ENCODE data around the gene TAOK3. TPM values are rescaled to one million over a fixed set of nuclear protein-coding genes. Genes with fewer than 3 reads are reported as not detected.
"Not testable (repeated sequence)": the region's sequence is repeated elsewhere in the genome, so short reads cannot be mapped to it uniquely, and the experiment has no call there.

TAOK3 gene
- total RNA-seq: 100 to 1,000 TPM; 106 to 107 TPM

DNA sequence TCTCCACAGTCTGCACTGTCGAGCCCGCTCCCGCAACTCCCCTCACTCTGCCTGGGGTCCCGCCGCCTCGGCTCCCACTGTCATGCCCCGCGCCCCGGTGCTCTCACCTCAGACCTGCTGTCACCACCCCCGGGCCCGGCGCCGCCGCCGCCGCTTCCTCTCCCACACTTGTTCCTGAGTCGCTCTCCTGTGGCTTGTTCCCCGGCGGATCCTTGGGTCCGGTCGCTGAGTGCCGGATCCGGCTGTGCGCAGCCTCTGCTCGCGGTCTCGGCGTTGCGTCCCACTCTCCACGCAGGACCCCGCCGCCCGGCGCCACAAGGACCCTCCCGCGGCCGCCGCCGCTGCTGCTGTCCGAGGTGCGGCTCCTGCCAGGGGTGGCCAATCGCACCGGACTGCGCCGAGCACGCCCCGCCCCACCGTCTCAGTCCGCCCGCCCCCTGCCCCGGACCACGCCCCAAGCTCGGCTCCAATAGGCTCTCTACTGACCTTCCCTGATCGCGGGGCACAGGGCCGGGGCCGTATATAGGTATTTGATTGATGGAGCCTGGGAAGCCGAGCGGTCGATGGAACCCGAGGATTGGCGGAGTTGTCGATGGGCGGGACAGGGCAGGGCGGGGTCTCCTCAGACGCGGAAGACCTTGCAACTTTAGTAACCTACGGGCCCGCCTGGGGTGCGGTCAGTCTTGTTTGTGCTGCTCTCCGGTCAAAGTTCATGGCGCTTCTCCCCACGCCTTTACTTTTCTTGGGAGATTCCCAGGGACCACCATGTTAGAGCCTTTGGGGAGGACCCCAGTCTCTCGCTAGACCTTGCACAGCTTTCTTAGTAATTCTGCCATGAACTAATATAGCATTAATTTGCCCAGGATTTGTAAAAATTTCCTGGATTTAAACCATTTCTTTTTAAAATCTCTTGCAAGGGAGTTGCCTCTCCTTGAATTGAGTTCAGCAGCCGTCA lies at the start of gene TAOK3:
TAOK3 (minus strand) TSS at position 367 of the 955 bp plus-strand sequence. CDS start 117,340 bp downstream, outside the sequence.
- H3K27ac Mint-ChIP-seq: peak within 1 kb of the TSS; percentile 85 to 92
- peak within 1 kb of the TSS; percentile 97 for H3K4me3 Mint-ChIP-seq
- ATAC-seq (peak; percentile 97 to 98), DNase-seq (ENCODE audit: low spot score) (peak; percentile 97)
- H3K4me1 Mint-ChIP-seq (ENCODE audit: low read depth in 2 of 2): peaks cover 21 to 45% of the 10 kb centered on the region in 2 donors
- no peaks in the 10 kb centered on the region for H3K9me3 Mint-ChIP-seq
- no peaks in the 10 kb centered on the region for H3K36me3 Mint-ChIP-seq
- no peaks in the 10 kb centered on the region for H3K27me3 Mint-ChIP-seq

- Mint-ChIP-seq H3K27ac (no peak overlapping the region), H3K4me3 (no peak overlapping the region), H3K9me3 (no peaks in the 10 kb centered on the region), H3K36me3 (peaks cover 10% of the 10 kb centered on the region), H3K27me3 (no peaks in the 10 kb centered on the region), H3K4me1 (ENCODE audit: low read depth in 2 of 2) (peaks cover 3 to 5% of the 10 kb centered on the region in 2 donors)
- DNase-seq (ENCODE audit: low spot score) (no peak), ATAC-seq (no peak)
Observed at GRCh38 chr12:118420673-118421072, 48.0 kb upstream of the TAOK3 start.

DNA sequence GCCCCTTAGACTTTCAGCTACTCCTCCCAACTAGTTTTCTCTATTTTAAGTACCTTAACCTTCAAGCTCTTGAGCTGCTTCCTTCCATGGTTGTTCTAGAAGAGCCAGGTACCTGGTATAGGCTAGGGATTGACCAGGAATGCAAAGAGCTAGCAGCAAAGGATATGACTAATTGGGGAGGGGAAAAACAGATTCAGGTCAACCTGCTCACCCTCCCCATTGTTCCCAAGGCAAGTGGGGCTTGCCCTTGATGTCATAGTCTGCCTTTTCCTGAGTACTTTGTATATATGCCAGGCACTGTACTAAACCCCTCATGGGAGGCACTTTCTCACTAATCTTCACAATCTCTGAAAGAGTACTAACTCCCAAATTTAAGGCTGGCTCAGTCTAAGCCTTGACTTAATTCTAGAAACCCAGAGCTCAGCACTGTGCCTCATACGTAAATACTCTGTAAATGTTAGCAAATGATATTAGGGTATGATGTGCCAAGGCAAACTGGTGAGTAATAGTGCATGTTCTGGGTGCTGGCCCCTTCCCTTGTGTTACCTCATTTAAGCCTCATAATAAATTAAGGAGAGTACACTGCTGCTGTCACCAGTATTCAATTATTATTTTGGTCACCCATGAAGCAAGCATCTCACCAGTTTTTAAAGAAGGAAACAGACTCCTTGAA lies 45.8 kb upstream of the TAOK3 start:
- Mint-ChIP-seq H3K36me3 (peaks cover 23% of the 10 kb centered on the region), H3K4me3 (no peak overlapping the region), H3K27me3 (no peaks in the 10 kb centered on the region), H3K27ac (no peak overlapping the region), H3K9me3 (no peaks in the 10 kb centered on the region), H3K4me1 (ENCODE audit: low read depth in 2 of 2) (peaks cover 3 to 5% of the 10 kb centered on the region in 2 donors)
- ATAC-seq (no peak), DNase-seq (ENCODE audit: low spot score) (no peak)

DNA sequence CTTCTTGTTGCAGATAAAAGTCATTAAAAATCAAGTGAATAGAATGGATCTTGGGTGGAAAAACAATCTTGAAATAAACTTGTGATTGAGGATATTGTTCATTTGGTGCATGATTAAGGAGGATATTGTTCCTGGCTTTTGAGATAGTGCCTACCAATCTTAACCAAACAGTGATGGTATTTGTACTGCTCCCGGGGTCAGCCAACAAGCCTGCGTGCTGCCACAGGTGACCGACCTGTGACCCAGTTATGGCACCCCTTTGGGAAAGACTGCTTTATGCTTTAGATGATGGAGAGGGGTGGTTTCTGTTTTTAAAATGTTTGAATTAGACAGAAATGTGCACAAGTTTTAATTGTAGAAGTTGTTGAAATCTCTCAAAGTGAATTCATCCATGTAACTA lies 45.2 kb upstream of the TAOK3 start:
- H3K36me3 Mint-ChIP-seq: peaks cover 25% of the 10 kb centered on the region
- H3K4me3 Mint-ChIP-seq: no peak overlapping the region
- peaks cover 1 to 3% of the 10 kb centered on the region in 2 donors for H3K4me1 Mint-ChIP-seq (ENCODE audit: low read depth in 2 of 2)
- H3K27ac Mint-ChIP-seq: no peak overlapping the region
- H3K27me3 Mint-ChIP-seq: no peaks in the 10 kb centered on the region
- DNase-seq (ENCODE audit: low spot score) (no peak), ATAC-seq (no peak)
- H3K9me3 Mint-ChIP-seq: no peaks in the 10 kb centered on the region

GRCh38 chr12:118409834-118410233 lies 37.1 kb upstream of the TAOK3 start:
- Mint-ChIP-seq H3K4me3 (no peak overlapping the region), H3K27ac (no peak overlapping the region), H3K36me3 (peaks cover 20% of the 10 kb centered on the region), H3K27me3 (no peaks in the 10 kb centered on the region), H3K9me3 (no peaks in the 10 kb centered on the region), H3K4me1 (ENCODE audit: low read depth in 2 of 2) (no peaks in the 10 kb centered on the region)
- ATAC-seq (no peak), DNase-seq (ENCODE audit: low spot score) (no peak)

GRCh38 chr12:118408241-118408640 lies 35.5 kb upstream of the TAOK3 start:
- DNase-seq (ENCODE audit: low spot score); H3K4me1 Mint-ChIP-seq (ENCODE audit: low read depth in 2 of 2); H3K9me3 Mint-ChIP-seq; H3K27ac Mint-ChIP-seq; H3K4me3 Mint-ChIP-seq; ATAC-seq; H3K27me3 Mint-ChIP-seq: not testable (repeated sequence)
- peaks cover 18% of the 10 kb centered on the region for H3K36me3 Mint-ChIP-seq

- DNase-seq (ENCODE audit: low spot score): no peak
- H3K4me1 Mint-ChIP-seq (ENCODE audit: low read depth in 2 of 2): no peaks in the 10 kb centered on the region
- no peaks in the 10 kb centered on the region for H3K9me3 Mint-ChIP-seq
- no peak overlapping the region for H3K4me3 Mint-ChIP-seq
- no peak overlapping the region for H3K27ac Mint-ChIP-seq
- ATAC-seq: no peak
- no peaks in the 10 kb centered on the region for H3K27me3 Mint-ChIP-seq
- H3K36me3 Mint-ChIP-seq: peaks cover 13% of the 10 kb centered on the region
Observed at GRCh38 chr12:118404876-118405521, 32.3 kb upstream of the TAOK3 start.

DNA sequence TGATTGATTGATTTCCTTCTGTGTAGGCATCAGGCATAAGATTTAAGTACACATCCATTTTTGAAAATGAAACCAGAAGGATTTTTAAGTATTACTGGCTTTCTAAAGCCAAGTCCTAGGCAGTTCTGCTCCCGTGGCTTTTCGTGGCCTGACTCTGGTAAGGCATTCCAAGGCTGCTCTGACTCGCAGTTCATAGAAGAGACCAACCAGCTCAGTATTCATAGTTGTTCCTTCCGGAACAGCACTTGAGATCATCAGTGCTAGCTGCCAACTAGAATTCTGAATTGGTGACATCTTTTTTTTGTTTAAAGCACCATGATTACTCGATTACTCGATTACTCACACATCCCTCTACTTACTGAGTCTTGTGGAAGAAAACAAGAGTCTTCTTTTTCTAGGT lies 29.5 kb upstream of the TAOK3 start:
- Mint-ChIP-seq H3K27me3 (no peaks in the 10 kb centered on the region), H3K4me1 (ENCODE audit: low read depth in 2 of 2) (peaks cover 0 to 4% of the 10 kb centered on the region in 2 donors), H3K36me3 (peaks cover 13% of the 10 kb centered on the region), H3K4me3 (no peak overlapping the region), H3K9me3 (no peaks in the 10 kb centered on the region), H3K27ac (no peak overlapping the region)
- ATAC-seq (no peak), DNase-seq (ENCODE audit: low spot score) (no peak)

DNA sequence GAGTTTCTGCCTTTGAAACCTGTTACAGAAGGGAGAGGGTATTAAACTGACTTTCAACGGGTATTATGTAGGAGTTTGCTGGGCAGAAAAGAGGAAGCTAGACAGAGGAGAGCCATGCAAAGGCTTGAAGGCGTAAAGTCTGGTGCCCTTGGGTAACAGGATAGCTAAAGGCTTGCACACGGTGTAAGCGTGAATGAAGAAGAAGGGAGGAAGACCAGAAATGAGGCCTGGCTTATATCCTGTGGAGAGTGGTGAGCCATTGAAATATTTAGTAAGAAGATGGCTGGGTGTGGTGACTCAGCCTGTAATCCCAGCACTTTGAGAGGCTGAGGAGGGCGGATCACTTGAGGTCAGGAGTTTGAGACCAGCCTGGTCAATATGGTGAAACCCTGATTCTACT lies 26.2 kb upstream of the TAOK3 start:
- Mint-ChIP-seq H3K4me3 (no peak overlapping the region), H3K27ac (no peak overlapping the region), H3K9me3 (no peaks in the 10 kb centered on the region), H3K36me3 (peaks cover 14% of the 10 kb centered on the region), H3K27me3 (no peaks in the 10 kb centered on the region), H3K4me1 (ENCODE audit: low read depth in 2 of 2) (peaks cover 0 to 4% of the 10 kb centered on the region in 2 donors)
- ATAC-seq: no peak
- DNase-seq (ENCODE audit: low spot score): no peak

GRCh38 chr12:118398524-118398923 lies 25.8 kb upstream of the TAOK3 start:
- ATAC-seq: no peak
- H3K4me3 Mint-ChIP-seq: no peak overlapping the region
- peaks cover 14% of the 10 kb centered on the region for H3K36me3 Mint-ChIP-seq
- H3K27me3 Mint-ChIP-seq: no peaks in the 10 kb centered on the region
- no peaks in the 10 kb centered on the region for H3K9me3 Mint-ChIP-seq
- DNase-seq (ENCODE audit: low spot score): no peak
- H3K27ac Mint-ChIP-seq: no peak overlapping the region
- H3K4me1 Mint-ChIP-seq (ENCODE audit: low read depth in 2 of 2): peaks cover 0 to 4% of the 10 kb centered on the region in 2 donors

- no peak for ATAC-seq
- H3K4me3 Mint-ChIP-seq: no peak overlapping the region
Observed at GRCh38 chr12:118397708-118398440, 25.2 kb upstream of the TAOK3 start.

DNA sequence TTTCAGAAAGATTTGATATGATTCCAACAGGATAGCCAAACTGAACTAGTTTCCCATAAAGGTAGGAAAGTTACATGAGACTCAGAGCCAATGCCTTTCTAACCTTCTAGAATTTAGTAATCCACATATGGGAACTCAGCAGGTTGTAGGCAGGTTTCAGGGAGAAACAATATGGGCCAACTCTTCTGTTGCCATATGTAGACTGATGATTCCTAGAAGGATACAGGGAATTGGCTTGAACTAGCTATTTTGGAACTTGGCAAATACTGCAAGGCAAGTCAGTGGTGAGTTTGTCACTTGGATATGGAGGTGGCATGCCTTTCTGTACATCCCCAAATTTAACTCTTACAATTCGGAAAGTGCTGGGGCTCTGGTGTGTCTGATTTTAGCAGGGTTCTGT lies 19.1 kb upstream of the TAOK3 start:
- Mint-ChIP-seq H3K27me3 (no peaks in the 10 kb centered on the region), H3K36me3 (peaks cover 26% of the 10 kb centered on the region), H3K9me3 (no peaks in the 10 kb centered on the region), H3K4me1 (ENCODE audit: low read depth in 2 of 2) (peaks cover 0 to 3% of the 10 kb centered on the region in 2 donors), H3K4me3 (no peak overlapping the region), H3K27ac (no peak overlapping the region)
- DNase-seq (ENCODE audit: low spot score): no peak
- ATAC-seq: no peak

More at GRCh38 chr12:118397708-118398440, 25.2 kb upstream of the TAOK3 start:
- Mint-ChIP-seq H3K36me3 (peaks cover 17% of the 10 kb centered on the region), H3K4me1 (ENCODE audit: low read depth in 2 of 2) (peaks cover 0 to 4% of the 10 kb centered on the region in 2 donors), H3K27ac (no peak overlapping the region), H3K9me3 (no peaks in the 10 kb centered on the region), H3K27me3 (no peaks in the 10 kb centered on the region)
- no peak for DNase-seq (ENCODE audit: low spot score)

- H3K36me3 Mint-ChIP-seq: peaks cover 26% of the 10 kb centered on the region
Observed at GRCh38 chr12:118391424-118391823, 18.7 kb upstream of the TAOK3 start.

More at GRCh38 chr12:118391424-118391823, 18.7 kb upstream of the TAOK3 start:
- no peak for DNase-seq (ENCODE audit: low spot score)
- no peak for ATAC-seq
- H3K27ac Mint-ChIP-seq: no peak overlapping the region
- H3K27me3 Mint-ChIP-seq: no peaks in the 10 kb centered on the region
- no peaks in the 10 kb centered on the region for H3K9me3 Mint-ChIP-seq
- no peak overlapping the region for H3K4me3 Mint-ChIP-seq
- peaks cover 0 to 3% of the 10 kb centered on the region in 2 donors for H3K4me1 Mint-ChIP-seq (ENCODE audit: low read depth in 2 of 2)

Measured in natural killer cell treated with Interleukin-12 subunit alpha and Interleukin-12 subunit beta and Interleukin-15 and Interleukin-18, amount 100 ng/mL, for 72 hours (primary cell).